ENCODE data around the gene GJB3.
"Not testable (repeated sequence)": the region's sequence is repeated elsewhere in the genome, so short reads cannot be mapped to it uniquely, and the experiment has no call there.

The GJB3 gene

GRCh38 chr1:34781071-34781843 lies at the start of gene GJB3:
TSS of gene GJB3 (plus strand) at chr1:34781214. CDS start at chr1:34784763, 3,549 bp downstream.
- no peaks in the 10 kb centered on the region for H3K4me1 ChIP-seq (ENCODE audit: insufficient read depth, low read length)
- no peak within 1 kb of the TSS for H3K27ac ChIP-seq (ENCODE audit: low read length)
- no peak for ATAC-seq (ENCODE audit: insufficient read depth, low read depth)
- H3K27me3 ChIP-seq (ENCODE audit: insufficient read depth, low read length, poor library complexity): peaks cover 10% of the 10 kb centered on the region
- no peak within 1 kb of the TSS for H3K4me2 ChIP-seq (ENCODE audit: insufficient read depth, low read length)
- H4K20me1 ChIP-seq (ENCODE audit: insufficient read depth, low read length): peaks cover 5% of the 10 kb centered on the region; the same call in 1 of the 2 replicates
- no peak for TF ChIP-seq EZH2 (IDR thresholded peaks at IDR 0.05; ENCODE audit: borderline replicate concordance, low read depth, low read length, severe bottlenecking)
- TF ChIP-seq CTCF (IDR thresholded peaks at IDR 0.05; ENCODE audit: borderline replicate concordance, extremely low read depth, low read length, poor library complexity, severe bottlenecking): no peak
- no peak for DNase-seq
- H3K79me2 ChIP-seq (ENCODE audit: insufficient read depth, low read length): no peaks in the 10 kb centered on the region
- no peak within 1 kb of the TSS for H3K4me3 ChIP-seq (ENCODE audit: low read depth in 1 of 2, low read length in 2 of 2)
- no peaks in the 10 kb centered on the region for H3K36me3 ChIP-seq (ENCODE audit: insufficient read depth, low read length)
- no peak within 1 kb of the TSS for H3K9ac ChIP-seq (ENCODE audit: low read depth, low read length)
- no peaks in the 10 kb centered on the region for H3K9me3 ChIP-seq (ENCODE audit: insufficient read depth, low read length, severe bottlenecking)
- no peak within 1 kb of the TSS for H2AFZ ChIP-seq (ENCODE audit: low read depth, low read length)

- not testable (repeated sequence) for H3K79me2 ChIP-seq (ENCODE audit: insufficient read depth, low read length); H3K27me3 ChIP-seq (ENCODE audit: insufficient read depth, low read length, poor library complexity); H3K9ac ChIP-seq (ENCODE audit: low read depth, low read length); H3K4me2 ChIP-seq (ENCODE audit: insufficient read depth, low read length); DNase-seq; H4K20me1 ChIP-seq (ENCODE audit: insufficient read depth, low read length); H3K4me1 ChIP-seq (ENCODE audit: insufficient read depth, low read length); H2AFZ ChIP-seq (ENCODE audit: low read depth, low read length); H3K4me3 ChIP-seq (ENCODE audit: low read depth in 1 of 2, low read length in 2 of 2); ATAC-seq (ENCODE audit: insufficient read depth, low read depth); H3K36me3 ChIP-seq (ENCODE audit: insufficient read depth, low read length); H3K27ac ChIP-seq (ENCODE audit: low read length); H3K9me3 ChIP-seq (ENCODE audit: insufficient read depth, low read length, severe bottlenecking)
Observed at GRCh38 chr1:34732831-34733230, 48.2 kb upstream of the GJB3 start.

GRCh38 chr1:34736692-34737091 lies 44.3 kb upstream of the GJB3 start:
- H4K20me1 ChIP-seq (ENCODE audit: insufficient read depth, low read length): no peaks in the 10 kb centered on the region
- DNase-seq: no peak

GRCh38 chr1:34737236-34737635 lies 43.8 kb upstream of the GJB3 start:
- H4K20me1 ChIP-seq (ENCODE audit: insufficient read depth, low read length); H3K9ac ChIP-seq (ENCODE audit: low read depth, low read length); H3K9me3 ChIP-seq (ENCODE audit: insufficient read depth, low read length, severe bottlenecking); H3K36me3 ChIP-seq (ENCODE audit: insufficient read depth, low read length); DNase-seq; H3K79me2 ChIP-seq (ENCODE audit: insufficient read depth, low read length); H2AFZ ChIP-seq (ENCODE audit: low read depth, low read length); H3K4me2 ChIP-seq (ENCODE audit: insufficient read depth, low read length); H3K27me3 ChIP-seq (ENCODE audit: insufficient read depth, low read length, poor library complexity); H3K27ac ChIP-seq (ENCODE audit: low read length); H3K4me1 ChIP-seq (ENCODE audit: insufficient read depth, low read length); ATAC-seq (ENCODE audit: insufficient read depth, low read depth); H3K4me3 ChIP-seq (ENCODE audit: low read depth in 1 of 2, low read length in 2 of 2): not testable (repeated sequence)

More at GRCh38 chr1:34736692-34737091, 44.3 kb upstream of the GJB3 start:
- Histone ChIP-seq H3K27me3 (ENCODE audit: insufficient read depth, low read length, poor library complexity) (no peaks in the 10 kb centered on the region), H3K27ac (ENCODE audit: low read length) (no peak overlapping the region), H3K9ac (ENCODE audit: low read depth, low read length) (no peak overlapping the region), H3K79me2 (ENCODE audit: insufficient read depth, low read length) (no peaks in the 10 kb centered on the region), H3K36me3 (ENCODE audit: insufficient read depth, low read length) (no peaks in the 10 kb centered on the region), H3K9me3 (ENCODE audit: insufficient read depth, low read length, severe bottlenecking) (no peaks in the 10 kb centered on the region), H3K4me3 (ENCODE audit: low read depth in 1 of 2, low read length in 2 of 2) (no peak overlapping the region), H3K4me1 (ENCODE audit: insufficient read depth, low read length) (no peaks in the 10 kb centered on the region), H2AFZ (ENCODE audit: low read depth, low read length) (no peak overlapping the region), H3K4me2 (ENCODE audit: insufficient read depth, low read length) (no peak overlapping the region)
- ATAC-seq (ENCODE audit: insufficient read depth, low read depth): no peak
- TF ChIP-seq CTCF (IDR thresholded peaks at IDR 0.05; ENCODE audit: borderline replicate concordance, extremely low read depth, low read length, poor library complexity, severe bottlenecking) (no peak), EZH2 (IDR thresholded peaks at IDR 0.05; ENCODE audit: borderline replicate concordance, low read depth, low read length, severe bottlenecking) (no peak)

Measured in DND-41 (cell line).